SK-N-SH treated with all-trans-retinoic acid at 6 μM for 48 hours (cell line): Measurements from ENCODE around the gene EIF4EBP2.

Experiments used
- ATAC-seq: fragments of 200-7000 bp; cut with Tn5 transposase; 3 replicates; pipeline ENCODE4 v1.9.1; 2020; ENCODE audit warnings: mild to moderate bottlenecking, moderate library complexity
- ARNTL ChIP-seq: fragments of 450-650 bp; formaldehyde crosslinking; IDR thresholded peaks from 2 replicates; pipeline ENCODE4 v1.5.0; 2020; ENCODE audit warnings: low read depth, mild to moderate bottlenecking, moderate library complexity, borderline replicate concordance
- BACH2 ChIP-seq: fragments of 250-450 bp; sonication (Bioruptor Pico); IDR thresholded peaks from 2 replicates; pipeline ENCODE4 v1.9.0; 2021; ENCODE audit warnings: mild to moderate bottlenecking, borderline replicate concordance
- CREB5 ChIP-seq: fragments of 250-450 bp; sonication (Bioruptor Pico); IDR thresholded peaks from 2 replicates; pipeline ENCODE4 v1.5.1; 2020; ENCODE audit warnings: low read depth, mild to moderate bottlenecking, moderate library complexity
- CSDC2 ChIP-seq: fragments of 250-450 bp; sonication (Bioruptor Pico); IDR thresholded peaks from 2 replicates; pipeline ENCODE4 v1.5.0; 2020; ENCODE audit warnings: mild to moderate bottlenecking, moderate library complexity
- CSRNP3 ChIP-seq: fragments of 250-450 bp; sonication (Bioruptor Pico); IDR thresholded peaks from 2 replicates; pipeline ENCODE4 v1.5.1; 2021; ENCODE audit warnings: mild to moderate bottlenecking, moderate library complexity
- ESRRG ChIP-seq: fragments of 250-450 bp; sonication (Bioruptor Pico); IDR thresholded peaks from 2 replicates; pipeline ENCODE4 v1.6.1; 2021; ENCODE audit warnings: mild to moderate bottlenecking
- GLIS3 ChIP-seq: fragments of 250-450 bp; sonication (Bioruptor Pico); IDR thresholded peaks from 2 replicates; pipeline ENCODE4 v1.5.0; 2020; ENCODE audit warnings: mild to moderate bottlenecking, moderate library complexity
- ISL1 ChIP-seq: fragments of 250-450 bp; sonication (Bioruptor Pico); IDR thresholded peaks from 2 replicates; pipeline ENCODE4 v2.1.2; 2022; ENCODE audit warnings: mild to moderate bottlenecking, moderate library complexity
- OSR1 ChIP-seq: fragments of 250-450 bp; sonication (Bioruptor Pico); IDR thresholded peaks from 2 replicates; pipeline ENCODE4 v1.8.0; 2022; ENCODE audit warnings: moderate library complexity, mild to moderate bottlenecking, inconsistent platforms
- PATZ1 ChIP-seq: fragments of 250-450 bp; sonication (Bioruptor Pico); IDR thresholded peaks from 2 replicates; pipeline ENCODE4 v1.8.0; 2020; ENCODE audit warnings: mild to moderate bottlenecking, moderate library complexity, borderline replicate concordance
- POU6F1 ChIP-seq: fragments of 250-450 bp; sonication (Bioruptor Pico); IDR thresholded peaks from 2 replicates; pipeline ENCODE4 v1.8.0; 2021; ENCODE audit warnings: low read depth, mild to moderate bottlenecking, moderate library complexity, borderline replicate concordance
- PPARA ChIP-seq: fragments of 250-450 bp; sonication (Bioruptor Pico); IDR thresholded peaks from 2 replicates; pipeline ENCODE4 v1.5.0; 2020; ENCODE audit warnings: mild to moderate bottlenecking, borderline replicate concordance
- RARB ChIP-seq: fragments of 250-450 bp; sonication (Bioruptor Pico); IDR thresholded peaks from 2 replicates; pipeline ENCODE4 v1.8.0; 2021; ENCODE audit warnings: mild to moderate bottlenecking, moderate library complexity
- SNAI2 ChIP-seq: fragments of 250-450 bp; sonication (Bioruptor Pico); IDR thresholded peaks from 2 replicates; pipeline ENCODE4 v1.5.0; 2020; ENCODE audit warnings: mild to moderate bottlenecking, moderate library complexity
- TCF4 ChIP-seq: fragments of 250-450 bp; sonication (Bioruptor Pico); IDR thresholded peaks from 2 replicates; pipeline ENCODE4 v1.8.0; 2021; ENCODE audit warnings: mild to moderate bottlenecking, moderate library complexity, borderline replicate concordance
- TOX ChIP-seq: fragments of 250-450 bp; sonication (Bioruptor Pico); IDR thresholded peaks from 2 replicates; pipeline ENCODE4 v1.8.0; 2021; ENCODE audit warnings: mild to moderate bottlenecking, moderate library complexity, borderline replicate concordance
- TSHZ2 ChIP-seq: fragments of 250-450 bp; sonication (Bioruptor Pico); IDR thresholded peaks from 2 replicates; pipeline ENCODE4 v1.5.0; 2020; ENCODE audit warnings: mild to moderate bottlenecking, moderate library complexity
- ZC3H10 ChIP-seq: fragments of 250-450 bp; sonication (Bioruptor Pico); IDR thresholded peaks from 2 replicates; pipeline ENCODE4 v1.5.1; 2021; ENCODE audit warnings: mild to moderate bottlenecking, moderate library complexity
- ZFP30 ChIP-seq: fragments of 450-650 bp; formaldehyde crosslinking; IDR thresholded peaks from 2 replicates; pipeline ENCODE4 v1.5.0; 2022; ENCODE audit warnings: mild to moderate bottlenecking, moderate library complexity
- ZNF565 ChIP-seq: fragments of 450-650 bp; formaldehyde crosslinking; conservative IDR thresholded peaks from 2 replicates; pipeline ENCODE4 v1.5.0; 2020; ENCODE audit warnings: low read depth, mild to moderate bottlenecking, moderate library complexity
- ZNF70 ChIP-seq: fragments of 450-650 bp; formaldehyde crosslinking; IDR thresholded peaks from 2 replicates; pipeline ENCODE4 v1.5.0; 2020; ENCODE audit warnings: mild to moderate bottlenecking, moderate library complexity
- ZNF8 ChIP-seq: fragments of 450-650 bp; formaldehyde crosslinking; IDR thresholded peaks from 2 replicates; pipeline ENCODE4 v1.5.0; 2020; ENCODE audit warnings: mild to moderate bottlenecking, moderate library complexity

The EIF4EBP2 gene

GRCh38 chr10:70475661-70476060, 71.7 kb downstream of the EIF4EBP2 start:
- no peak for TF ChIP-seq TSHZ2 (CRISPR knock-in tag)
- no peak for TF ChIP-seq ZC3H10 (CRISPR knock-in tag)
- no peak for TF ChIP-seq SNAI2 (CRISPR knock-in tag)
- no peak for TF ChIP-seq GLIS3
- no peak for TF ChIP-seq PPARA (CRISPR knock-in tag)
- no peak for TF ChIP-seq RARB (CRISPR knock-in tag)
- no peak for TF ChIP-seq ESRRG
- TF ChIP-seq CREB5 (CRISPR knock-in tag) = no peak
- TF ChIP-seq ZFP30 = no peak
- TF ChIP-seq OSR1 (CRISPR knock-in tag) = no peak
- no peak for TF ChIP-seq ISL1
- no peak for TF ChIP-seq CSDC2 (CRISPR knock-in tag)
- no peak for TF ChIP-seq TCF4 (CRISPR knock-in tag)
- no peak for TF ChIP-seq ARNTL (CRISPR knock-in tag)
- no peak for TF ChIP-seq TOX (CRISPR knock-in tag)
- no peak for TF ChIP-seq ZNF8 (CRISPR knock-in tag)
- no peak for TF ChIP-seq ZNF70 (CRISPR knock-in tag)
- TF ChIP-seq BACH2 = no peak
- TF ChIP-seq PATZ1 (CRISPR knock-in tag) = no peak
- no peak for TF ChIP-seq ZNF565 (CRISPR knock-in tag)
- TF ChIP-seq, all 23 proteins: peak for 0
- ATAC-seq = no peak

GRCh38 chr10:70476249-70477035, 72.5 kb downstream of the EIF4EBP2 start:
- ATAC-seq = no peak
- TF ChIP-seq CREB5 (CRISPR knock-in tag) (no peak), ZC3H10 (CRISPR knock-in tag) (no peak), CSDC2 (CRISPR knock-in tag) (no peak), POU6F1 (CRISPR knock-in tag) (no peak), CSRNP3 (CRISPR knock-in tag) (no peak), ZNF8 (CRISPR knock-in tag) (no peak), TSHZ2 (CRISPR knock-in tag) (no peak), ARNTL (CRISPR knock-in tag) (no peak), SNAI2 (CRISPR knock-in tag) (no peak), ZFP30 (no peak), BACH2 (no peak), PATZ1 (CRISPR knock-in tag) (no peak)
